Ishikawa (cell line): ENCODE measurements around the gene IL18BP.
A peak's percentile ranks its signal among the peaks of the same experiment; 100 is the strongest.

Source experiments
- CEBPB ChIP-seq: IDR thresholded peaks from 2 replicates; pipeline ENCODE4 v1.6.1; 2012
- EGR1 ChIP-seq: IDR thresholded peaks from 2 replicates; pipeline ENCODE4 v1.6.1; 2012
- EP300 ChIP-seq: IDR thresholded peaks from 2 replicates; pipeline ENCODE4 v1.6.1; 2012; ENCODE audit warnings: borderline replicate concordance
- MAX ChIP-seq: IDR thresholded peaks from 2 replicates; pipeline ENCODE4 v1.6.1; 2012
- NFIC ChIP-seq: IDR thresholded peaks from 2 replicates; pipeline ENCODE4 v1.6.1; 2012
- RAD21 ChIP-seq: IDR thresholded peaks from 2 replicates; pipeline ENCODE4 v1.6.1; 2012; ENCODE audit warnings: low read depth
- REST ChIP-seq: IDR thresholded peaks from 2 replicates; pipeline ENCODE4 v1.6.1; 2012; ENCODE audit warnings: low read depth, mild to moderate bottlenecking
- TAF1 ChIP-seq: IDR thresholded peaks from 2 replicates; pipeline ENCODE4 v1.6.1; 2012; ENCODE audit warnings: low read depth, mild to moderate bottlenecking
- TEAD4 ChIP-seq: IDR thresholded peaks from 2 replicates; pipeline ENCODE4 v1.6.1; 2012
- USF1 ChIP-seq: IDR thresholded peaks from 2 replicates; pipeline ENCODE4 v1.6.1; 2012
- YY1 ChIP-seq: IDR thresholded peaks from 2 replicates; pipeline ENCODE4 v1.6.1; 2012; ENCODE audit warnings: low read depth
- ZBTB7A ChIP-seq: IDR thresholded peaks from 2 replicates; pipeline ENCODE4 v1.6.1; 2012; ENCODE audit warnings: low read depth

GRCh38 chr11:71994786-71995185 is 3.9 kb upstream of the IL18BP start:
- TF ChIP-seq MAX (no peak), RAD21 (peak; percentile 10; the same call in 1 of the 2 replicates), REST (no peak), YY1 (no peak), EGR1 (no peak), ZBTB7A (no peak), CEBPB (no peak), EP300 (no peak), TAF1 (no peak), USF1 (no peak), TEAD4 (no peak), NFIC (no peak)
